ENCODE results near the gene NACC1.

NACC1 gene

DNA sequence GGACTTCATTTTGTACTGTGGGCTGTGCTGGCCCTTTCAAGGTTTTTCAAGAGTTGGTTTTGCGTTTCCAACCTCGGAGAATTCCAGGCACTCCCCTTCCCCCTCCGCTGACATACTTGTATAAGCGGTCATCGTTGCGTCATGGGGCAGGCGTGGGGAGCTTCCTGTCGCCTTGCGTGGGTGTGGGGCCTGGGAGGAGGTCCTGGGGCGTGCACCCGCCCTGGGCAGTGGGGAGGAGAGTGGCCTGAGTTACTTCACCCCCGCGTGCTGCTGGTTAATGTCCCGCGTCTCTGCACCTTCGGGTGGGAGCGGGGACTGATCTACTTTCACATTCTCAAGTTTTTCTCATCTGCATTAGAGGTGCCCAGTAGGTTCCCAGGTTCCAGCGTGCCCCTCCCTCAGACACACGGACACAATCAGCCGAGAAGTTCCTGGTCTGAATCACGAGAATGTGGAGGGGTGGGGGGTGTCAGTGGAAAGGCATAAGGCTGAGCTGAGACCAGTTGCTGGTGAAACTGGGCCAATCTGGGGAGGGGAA is 36.2 kb downstream of the NACC1 start:
- TF ChIP-seq EGR1 (IDR thresholded peaks at IDR 0.05), result peak; percentile 98
- TF ChIP-seq TCF12 (IDR thresholded peaks at IDR 0.05; ENCODE audit: low read depth), result peak; percentile 63; the same call in 1 of the 2 replicates
- TF ChIP-seq CREB1 (IDR thresholded peaks at IDR 0.05; ENCODE audit: low read depth), result peak; percentile 75
- TF ChIP-seq CEBPB (IDR thresholded peaks at IDR 0.05), result peak; percentile 80
- TF ChIP-seq USF1 (IDR thresholded peaks at IDR 0.05), result peak; percentile 3; the same call in 1 of the 2 replicates
- TF ChIP-seq, protein P1, sequence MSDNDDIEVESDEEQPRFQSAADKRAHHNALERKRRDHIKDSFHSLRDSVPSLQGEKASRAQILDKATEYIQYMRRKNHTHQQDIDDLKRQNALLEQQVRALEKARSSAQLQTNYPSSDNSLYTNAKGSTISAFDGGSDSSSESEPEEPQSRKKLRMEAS (IDR thresholded peaks at IDR 0.05), result peak; percentile 54; the same call in 1 of the 2 replicates
- TF ChIP-seq RAD21 (IDR thresholded peaks at IDR 0.05; ENCODE audit: low read depth), result peak; percentile 1; the same call in 1 of the 2 replicates
- 0 out of 2 replicates have a peak, but pooled peaks have one; percentile 5 for TF ChIP-seq TAF1 (IDR thresholded peaks at IDR 0.05; ENCODE audit: low read depth)
- no peak for TF ChIP-seq NFIC (IDR thresholded peaks at IDR 0.05)
- TF ChIP-seq EP300 (IDR thresholded peaks at IDR 0.05; ENCODE audit: borderline replicate concordance), result peak; percentile 74; the same call in 1 of the 2 replicates
- no peak for TF ChIP-seq FOXM1 (IDR thresholded peaks at IDR 0.05; ENCODE audit: borderline replicate concordance, low read depth)
- no peak for TF ChIP-seq REST (IDR thresholded peaks at IDR 0.05; ENCODE audit: low read depth)
- peak; percentile 88 for TF ChIP-seq TEAD4 (IDR thresholded peaks at IDR 0.05)
- TF ChIP-seq YY1 (IDR thresholded peaks at IDR 0.05; ENCODE audit: low read depth), result peak; percentile 15; the same call in 1 of the 2 replicates
- peak; percentile 42; the same call in 1 of the 2 replicates for TF ChIP-seq ZBTB7A (IDR thresholded peaks at IDR 0.05; ENCODE audit: low read depth)

DNA sequence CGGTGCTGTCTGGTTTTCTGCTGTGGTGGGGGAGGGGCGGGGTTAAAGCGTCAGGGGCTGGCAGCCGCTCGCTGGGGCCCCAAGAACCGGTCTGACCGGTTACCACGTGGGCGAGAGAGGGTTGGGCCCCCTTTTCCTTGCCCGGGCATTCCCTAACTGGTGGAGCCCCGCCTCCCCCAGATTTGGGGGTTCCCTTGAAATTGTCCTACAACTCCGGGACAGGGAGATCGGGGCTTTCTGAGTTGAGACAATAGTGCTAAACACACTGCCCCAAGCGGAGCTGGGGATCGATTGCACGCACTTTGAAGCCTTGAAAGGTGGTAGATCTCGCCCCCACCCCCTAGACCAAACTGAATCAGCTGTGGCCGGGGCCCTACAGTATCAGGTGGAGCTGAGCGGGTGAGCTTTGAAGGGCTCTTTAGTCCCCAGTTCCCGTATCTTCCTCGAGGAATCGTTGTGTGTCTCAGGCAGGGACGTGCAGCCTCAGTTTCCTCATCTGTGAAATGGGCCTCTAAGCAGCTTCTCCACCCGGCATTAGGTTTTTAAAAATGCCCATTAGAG is 36.9 kb downstream of the NACC1 start:
- peak; percentile 70 for TF ChIP-seq TEAD4 (IDR thresholded peaks at IDR 0.05)
- peak; percentile 59 for TF ChIP-seq EP300 (IDR thresholded peaks at IDR 0.05; ENCODE audit: borderline replicate concordance)
- TF ChIP-seq YY1 (IDR thresholded peaks at IDR 0.05; ENCODE audit: low read depth), result no peak
- TF ChIP-seq, protein P1 (IDR thresholded peaks at IDR 0.05), result peak; percentile 90
- TF ChIP-seq RAD21 (IDR thresholded peaks at IDR 0.05; ENCODE audit: low read depth), result no peak
- TF ChIP-seq FOXM1 (IDR thresholded peaks at IDR 0.05; ENCODE audit: borderline replicate concordance, low read depth), result 0 out of 2 replicates have a peak, but pooled peaks have one; percentile 18
- TF ChIP-seq TAF1 (IDR thresholded peaks at IDR 0.05; ENCODE audit: low read depth), result 0 out of 2 replicates have a peak, but pooled peaks have one; percentile 24
- TF ChIP-seq USF1 (IDR thresholded peaks at IDR 0.05), result peak; percentile 93
- peak; percentile 84 for TF ChIP-seq TCF12 (IDR thresholded peaks at IDR 0.05; ENCODE audit: low read depth)
- peak; percentile 77 for TF ChIP-seq NFIC (IDR thresholded peaks at IDR 0.05)
- peak; percentile 66 for TF ChIP-seq EGR1 (IDR thresholded peaks at IDR 0.05)
- no peak for TF ChIP-seq ZBTB7A (IDR thresholded peaks at IDR 0.05; ENCODE audit: low read depth)
- 0 out of 2 replicates have a peak, but pooled peaks have one; percentile 24 for TF ChIP-seq CEBPB (IDR thresholded peaks at IDR 0.05)
- no peak for TF ChIP-seq REST (IDR thresholded peaks at IDR 0.05; ENCODE audit: low read depth)
- peak; percentile 34; the same call in 1 of the 2 replicates for TF ChIP-seq CREB1 (IDR thresholded peaks at IDR 0.05; ENCODE audit: low read depth)

GRCh38 chr19:13155472-13156359 is 37.7 kb downstream of the NACC1 start:
- TF ChIP-seq CEBPB (IDR thresholded peaks at IDR 0.05), result no peak
- TF ChIP-seq REST (IDR thresholded peaks at IDR 0.05; ENCODE audit: low read depth), result no peak
- no peak for TF ChIP-seq TCF12 (IDR thresholded peaks at IDR 0.05; ENCODE audit: low read depth)
- no peak for TF ChIP-seq FOXM1 (IDR thresholded peaks at IDR 0.05; ENCODE audit: borderline replicate concordance, low read depth)
- TF ChIP-seq TEAD4 (IDR thresholded peaks at IDR 0.05), result no peak
- TF ChIP-seq EP300 (IDR thresholded peaks at IDR 0.05; ENCODE audit: borderline replicate concordance), result no peak
